Vagina (tissue), 2 donors: Measurements from ENCODE around the gene SMIM12. TPM values are rescaled to one million over a fixed set of nuclear protein-coding genes. Genes with fewer than 3 reads are reported as not detected.

Experiments used
- DNase-seq, 2 donors: peaks; one replicate each; pipeline ENCODE4 v3.0.0-alpha.2; 2017; ENCODE audit errors: extremely low spot score in 2 of 2
- H3K27ac ChIP-seq: fragments of 200-600 bp; sonication (generic); one replicate; pipeline ENCODE4 v1.5.1; 2019
- H3K27me3 ChIP-seq: fragments of 200-600 bp; sonication (generic); one replicate; pipeline ENCODE4 v1.5.1; 2019
- H3K36me3 ChIP-seq, 2 donors: fragments of 200-600 bp; sonication (generic); one replicate each; pipeline ENCODE4 v1.5.1; 2017 to 2019
- H3K4me1 ChIP-seq: fragments of 200-600 bp; sonication (generic); one replicate; pipeline ENCODE4 v1.5.1; 2019
- H3K4me3 ChIP-seq, 2 donors: fragments of 200-600 bp; sonication (generic); 1 replicate in 1 of 2; 2 replicates in 1 of 2; pipeline ENCODE4 v1.5.1; 2016 to 2019
- H3K9me3 ChIP-seq: fragments of 200-600 bp; sonication (generic); one replicate; pipeline ENCODE4 v1.5.1; 2019
- POLR2A ChIP-seq, 2 donors: fragments of 450-650 bp; IDR thresholded peaks; one replicate each; pipeline ENCODE4 v1.6.1; 2017; ENCODE audit warnings: antibody characterized with exemption in 2 of 2, mild to moderate bottlenecking in 2 of 2, moderate library complexity in 2 of 2
- POLR2AphosphoS5 ChIP-seq, 2 donors: sonication (generic); formaldehyde crosslinking; IDR thresholded peaks; one replicate each; pipeline ENCODE4 v1.9.0; 2017; ENCODE audit warnings: antibody characterized with exemption in 2 of 2, mild to moderate bottlenecking in 2 of 2, low read depth in 1 of 2; ENCODE audit not compliant: insufficient read depth in 1 of 2
- intact Hi-C: fragments of 100-400 bp; cut with DNase I; formaldehyde crosslinking; loops from one replicate; pipeline ENCODE4 v1.15.1; 2023
- total RNA-seq: library from RNA; depleted of rRNA; stranded (reverse); fragments of >200 nt; gene quantifications from one replicate; pipeline ENCODE4 v1.2.3, GENCODE V29; 2016
- TF ChIP-seq, protein P1 (sequence below), 3 experiments: fragments of 450-650 bp in 2 of 3; fragments of 200-600 bp in 1 of 3; sonication (generic) in 1 of 3; IDR thresholded peaks; one replicate each; pipeline ENCODE4 v1.5.1; 2017 to 2019; ENCODE audit warnings: antibody characterized with exemption in 3 of 3, mild to moderate bottlenecking in 2 of 3, moderate library complexity in 2 of 3

Gene SMIM12
- total RNA-seq, 1 donor from 2014 or later, result 36.6 TPM

GRCh38 chr1:34868230-34869049 is 8.9 kb upstream of the SMIM12 start:
- Histone ChIP-seq H3K9me3 (no peaks in the 10 kb centered on the region), H3K27me3 (no peaks in the 10 kb centered on the region), H3K4me3 (no peak overlapping the region), H3K27ac (no peak overlapping the region), H3K4me1 (peaks cover 13% of the 10 kb centered on the region), H3K36me3 (no peaks in the 10 kb centered on the region)
- no peak for TF ChIP-seq POLR2AphosphoS5 (IDR thresholded peaks at IDR 0.05; ENCODE audit: insufficient read depth in 1 of 2, low read depth in 1 of 2)
- TF ChIP-seq POLR2A (IDR thresholded peaks at IDR 0.05), result no peak
- TF ChIP-seq, protein P1, sequence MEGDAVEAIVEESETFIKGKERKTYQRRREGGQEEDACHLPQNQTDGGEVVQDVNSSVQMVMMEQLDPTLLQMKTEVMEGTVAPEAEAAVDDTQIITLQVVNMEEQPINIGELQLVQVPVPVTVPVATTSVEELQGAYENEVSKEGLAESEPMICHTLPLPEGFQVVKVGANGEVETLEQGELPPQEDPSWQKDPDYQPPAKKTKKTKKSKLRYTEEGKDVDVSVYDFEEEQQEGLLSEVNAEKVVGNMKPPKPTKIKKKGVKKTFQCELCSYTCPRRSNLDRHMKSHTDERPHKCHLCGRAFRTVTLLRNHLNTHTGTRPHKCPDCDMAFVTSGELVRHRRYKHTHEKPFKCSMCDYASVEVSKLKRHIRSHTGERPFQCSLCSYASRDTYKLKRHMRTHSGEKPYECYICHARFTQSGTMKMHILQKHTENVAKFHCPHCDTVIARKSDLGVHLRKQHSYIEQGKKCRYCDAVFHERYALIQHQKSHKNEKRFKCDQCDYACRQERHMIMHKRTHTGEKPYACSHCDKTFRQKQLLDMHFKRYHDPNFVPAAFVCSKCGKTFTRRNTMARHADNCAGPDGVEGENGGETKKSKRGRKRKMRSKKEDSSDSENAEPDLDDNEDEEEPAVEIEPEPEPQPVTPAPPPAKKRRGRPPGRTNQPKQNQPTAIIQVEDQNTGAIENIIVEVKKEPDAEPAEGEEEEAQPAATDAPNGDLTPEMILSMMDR (IDR thresholded peaks at IDR 0.05), result no peak
- intact Hi-C loops, result no loop called here
- no peak for DNase-seq

DNA sequence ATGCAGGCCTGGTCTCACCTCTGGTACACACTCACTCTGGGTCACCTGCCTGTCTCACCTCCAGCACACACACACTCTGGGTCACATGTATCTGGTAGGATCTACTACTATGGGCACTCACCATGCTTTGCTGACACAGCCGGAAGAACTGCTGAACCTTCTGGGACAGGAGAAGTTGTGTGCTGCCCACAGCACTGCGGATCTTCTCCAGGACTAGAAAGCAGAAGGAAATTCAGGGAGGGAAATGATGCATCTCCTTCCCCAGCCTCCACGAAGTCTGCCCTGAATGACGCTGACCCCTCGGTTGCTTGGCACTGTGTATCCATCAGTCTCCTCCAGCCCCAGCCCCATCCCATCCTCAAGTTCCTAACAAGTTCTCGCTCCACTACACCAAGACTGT is 7.9 kb upstream of the SMIM12 start:
- peaks cover 13% of the 10 kb centered on the region for H3K4me1 ChIP-seq
- H3K27ac ChIP-seq, result no peak overlapping the region
- TF ChIP-seq, protein P1 (IDR thresholded peaks at IDR 0.05), result no peak
- no peak for TF ChIP-seq POLR2A (IDR thresholded peaks at IDR 0.05)
- no peak for TF ChIP-seq POLR2AphosphoS5 (IDR thresholded peaks at IDR 0.05; ENCODE audit: insufficient read depth in 1 of 2, low read depth in 1 of 2)
- no peaks in the 10 kb centered on the region for H3K9me3 ChIP-seq
- H3K36me3 ChIP-seq, result no peaks in the 10 kb centered on the region
- H3K27me3 ChIP-seq, result no peaks in the 10 kb centered on the region
- intact Hi-C loops, result no loop called here
- H3K4me3 ChIP-seq, result no peak overlapping the region
- DNase-seq, result no peak

DNA sequence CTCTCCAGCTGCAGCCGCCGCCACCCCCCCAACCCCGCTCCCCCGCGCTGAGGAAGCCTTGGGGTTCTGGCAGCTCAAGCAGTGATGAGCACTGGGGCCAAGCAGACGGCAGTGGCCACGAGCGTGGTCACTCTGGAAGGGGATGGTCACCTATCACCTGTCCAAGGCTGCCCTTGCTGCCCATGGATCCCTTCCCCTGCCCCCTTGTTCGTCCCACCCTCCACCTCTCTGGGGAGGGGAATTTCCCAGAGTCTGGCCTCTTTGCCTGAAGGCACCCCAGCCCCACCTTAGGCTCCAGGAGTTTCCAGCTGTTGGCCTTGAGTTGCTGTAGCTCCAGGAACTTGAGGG is 7.2 kb upstream of the SMIM12 start:
- Histone ChIP-seq H3K27me3 (no peaks in the 10 kb centered on the region), H3K4me1 (peaks cover 13% of the 10 kb centered on the region), H3K4me3 (peak overlapping the region; percentile 58 to 63), H3K9me3 (no peaks in the 10 kb centered on the region), H3K36me3 (no peaks in the 10 kb centered on the region), H3K27ac (peak overlapping the region; percentile 74)
- DNase-seq, result no peak
- intact Hi-C loops, result no loop called here
- TF ChIP-seq POLR2A (IDR thresholded peaks at IDR 0.05) (no peak), POLR2AphosphoS5 (IDR thresholded peaks at IDR 0.05; ENCODE audit: insufficient read depth in 1 of 2, low read depth in 1 of 2) (no peak)
- TF ChIP-seq, protein P1 (IDR thresholded peaks at IDR 0.05), result no peak

DNA sequence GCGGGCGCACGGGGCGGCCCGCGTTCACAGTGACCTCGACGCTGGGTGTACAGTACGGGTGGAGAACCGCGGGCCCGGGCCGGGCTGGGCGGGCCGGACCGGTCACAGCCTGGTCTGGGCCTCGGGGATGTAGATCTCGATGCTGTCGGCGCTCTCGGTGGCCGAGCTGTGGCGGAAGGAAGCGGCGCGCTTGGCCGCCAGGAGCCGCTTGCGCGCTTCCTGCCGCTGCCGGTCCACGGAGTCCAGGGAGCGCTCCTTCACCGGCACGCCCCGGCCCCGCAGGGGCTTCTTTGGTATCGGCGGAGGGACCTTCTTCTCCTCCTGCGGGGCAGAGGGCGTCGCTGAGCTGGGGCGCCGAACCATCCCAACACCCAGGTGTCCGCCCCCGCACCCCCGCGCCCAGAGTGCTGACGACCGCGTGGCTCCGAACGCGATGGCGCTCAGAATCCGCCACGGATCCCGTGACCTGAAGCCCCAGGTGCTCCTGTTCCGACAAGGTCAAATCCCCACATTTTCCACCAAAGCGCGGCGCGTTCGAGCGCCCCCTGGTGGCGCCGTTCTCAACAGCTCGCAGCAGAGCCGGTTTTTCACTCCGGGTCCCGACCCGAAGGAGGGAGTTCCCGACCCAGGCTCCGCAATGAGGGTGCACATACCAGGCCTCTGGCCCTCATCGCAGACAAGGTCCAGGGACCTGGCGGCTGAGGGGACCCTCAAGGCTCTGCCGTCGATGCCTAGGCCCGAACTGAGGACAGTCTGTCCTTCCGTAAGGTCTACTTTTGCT is 6.6 kb upstream of the SMIM12 start:
- intact Hi-C loops, result no loop called here
- TF ChIP-seq POLR2A (IDR thresholded peaks at IDR 0.05), result no peak
- peak; percentile 44 to 76 for TF ChIP-seq POLR2AphosphoS5 (IDR thresholded peaks at IDR 0.05; ENCODE audit: insufficient read depth in 1 of 2, low read depth in 1 of 2)
- TF ChIP-seq, protein P1 (IDR thresholded peaks at IDR 0.05), result peak; percentile 82 to 93 (median 92)
- Histone ChIP-seq H3K9me3 (no peaks in the 10 kb centered on the region), H3K27ac (peak overlapping the region; percentile 74), H3K4me3 (peak overlapping the region; percentile 58 to 63), H3K36me3 (no peaks in the 10 kb centered on the region), H3K4me1 (peaks cover 13% of the 10 kb centered on the region), H3K27me3 (no peaks in the 10 kb centered on the region)
- DNase-seq, result no peak
